Forelimb muscle (tissue), 1 donor: ENCODE data around the gene OBSCN. TPM values are rescaled to one million over a fixed set of nuclear protein-coding genes. Genes with fewer than 3 reads are reported as not detected.

Experiments
- DNase-seq: peaks from one replicate; pipeline ENCODE4 v3.0.0-alpha.2; 2013; ENCODE audit warnings: low read depth
- polyA plus RNA-seq: library from polyadenylated mRNA; unstranded; fragments of 120-200 nt; gene quantifications from one replicate; pipeline ENCODE4 v1.2.1, GENCODE V29; 2013; ENCODE audit not compliant: insufficient read length

OBSCN gene
- polyA plus RNA-seq, 1 donor: 358 TPM

DNA sequence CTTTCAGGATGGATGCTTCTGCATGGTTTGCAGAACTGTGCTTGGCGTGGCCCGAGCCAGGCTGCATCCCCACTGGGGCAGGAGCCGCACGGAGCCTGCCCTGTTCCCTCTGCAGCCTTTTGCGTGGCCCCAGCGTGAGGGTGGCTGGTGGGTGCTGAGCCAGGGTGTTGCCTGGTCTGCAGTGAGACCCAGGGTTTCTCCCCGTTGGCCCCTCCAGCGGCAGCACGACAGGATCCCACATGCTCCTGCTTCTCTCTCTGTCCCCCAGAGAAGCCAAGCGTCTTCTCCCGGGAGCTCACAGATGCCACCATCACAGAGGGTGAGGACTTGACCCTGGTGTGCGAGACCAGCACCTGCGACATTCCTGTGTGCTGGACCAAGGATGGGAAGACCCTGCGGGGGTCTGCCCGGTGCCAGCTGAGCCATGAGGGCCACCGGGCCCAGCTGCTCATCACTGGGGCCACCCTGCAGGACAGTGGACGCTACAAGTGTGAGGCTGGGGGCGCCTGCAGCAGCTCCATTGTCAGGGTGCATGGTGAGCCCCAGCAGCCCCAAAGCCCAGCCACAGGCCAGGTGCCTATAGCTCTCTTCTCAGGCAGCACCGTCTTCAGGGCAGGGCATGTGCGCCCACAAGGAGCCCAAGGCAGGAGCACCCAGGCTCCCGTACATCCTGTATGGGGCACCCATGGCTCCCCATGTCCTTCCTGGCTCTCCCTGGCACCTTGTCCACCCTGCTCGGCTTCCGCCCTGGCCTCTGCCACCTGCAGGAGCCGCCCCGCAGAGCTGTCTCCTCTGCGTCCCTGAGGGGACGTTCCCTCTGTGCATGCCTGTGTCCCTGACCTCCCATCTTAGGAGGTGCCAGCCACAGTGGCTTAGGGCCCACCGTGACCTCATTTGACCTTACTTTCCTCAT is 78.9 kb downstream of the OBSCN start:
- no peak for DNase-seq

- DNase-seq: no peak
Measured at GRCh38 chr1:228287541-228288425, 79.9 kb downstream of the OBSCN start.

GRCh38 chr1:228288536-228289238 is 80.8 kb downstream of the OBSCN start:
- DNase-seq: no peak

DNA sequence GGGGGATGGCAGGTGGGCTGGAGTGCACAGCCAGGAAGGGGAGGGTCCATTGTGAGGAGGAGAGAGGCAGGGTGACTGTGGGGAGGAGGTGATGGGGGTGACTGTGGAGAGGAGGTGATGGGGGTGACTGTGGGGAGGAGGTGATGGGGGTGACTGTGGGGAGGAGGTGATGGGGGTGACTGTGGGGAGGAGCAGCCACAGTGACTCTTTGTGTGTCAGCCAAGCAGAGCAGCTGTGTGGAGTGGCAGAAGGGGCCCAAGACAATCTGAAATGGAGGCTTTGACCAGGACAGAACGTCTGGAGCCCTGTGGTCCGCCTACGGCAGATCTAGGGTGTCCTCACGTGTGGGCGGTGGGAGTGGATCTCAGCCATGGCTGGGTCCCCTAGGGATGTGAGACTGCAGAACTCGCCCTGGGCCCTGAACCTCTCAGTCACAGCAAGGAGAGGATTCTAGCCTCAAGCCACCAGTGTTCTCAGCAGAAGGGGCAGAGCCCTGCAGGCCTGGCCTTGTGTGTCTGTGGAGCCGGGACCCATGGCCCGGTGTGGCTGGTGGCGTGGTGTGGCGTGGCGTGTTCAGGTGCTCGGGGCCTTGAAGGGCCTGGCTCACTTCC is 81.5 kb downstream of the OBSCN start:
- DNase-seq: no peak

GRCh38 chr1:228289996-228290881 is 82.4 kb downstream of the OBSCN start:
- no peak for DNase-seq

DNA sequence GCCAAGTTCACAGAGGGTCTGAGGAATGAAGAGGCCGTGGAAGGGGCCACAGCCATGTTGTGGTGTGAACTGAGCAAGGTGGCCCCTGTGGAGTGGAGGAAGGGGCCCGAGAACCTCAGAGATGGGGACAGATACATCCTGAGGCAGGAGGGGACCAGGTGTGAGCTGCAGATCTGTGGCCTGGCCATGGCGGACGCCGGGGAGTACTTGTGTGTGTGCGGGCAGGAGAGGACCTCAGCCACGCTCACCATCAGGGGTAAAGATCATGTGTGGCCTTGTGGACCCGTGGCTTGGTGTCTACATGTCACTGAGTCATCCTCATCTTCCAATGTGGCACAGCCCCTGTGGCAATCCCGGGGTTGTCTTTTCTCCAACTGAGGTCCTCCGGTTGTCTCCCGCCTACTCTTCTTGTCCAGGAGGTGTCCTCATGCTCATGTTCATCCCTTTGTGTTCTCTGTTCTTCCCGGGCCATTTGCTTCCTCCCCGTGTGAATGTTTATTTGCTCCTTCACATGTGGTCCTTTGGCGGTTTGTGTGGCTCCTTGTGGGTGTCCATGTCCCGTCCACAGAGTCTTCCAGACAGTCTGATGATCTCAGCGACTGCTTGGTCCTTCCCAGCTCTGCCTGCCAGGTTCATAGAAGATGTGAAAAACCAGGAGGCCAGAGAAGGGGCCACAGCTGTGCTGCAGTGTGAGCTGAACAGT is 84.2 kb downstream of the OBSCN start:
- DNase-seq: no peak

DNA sequence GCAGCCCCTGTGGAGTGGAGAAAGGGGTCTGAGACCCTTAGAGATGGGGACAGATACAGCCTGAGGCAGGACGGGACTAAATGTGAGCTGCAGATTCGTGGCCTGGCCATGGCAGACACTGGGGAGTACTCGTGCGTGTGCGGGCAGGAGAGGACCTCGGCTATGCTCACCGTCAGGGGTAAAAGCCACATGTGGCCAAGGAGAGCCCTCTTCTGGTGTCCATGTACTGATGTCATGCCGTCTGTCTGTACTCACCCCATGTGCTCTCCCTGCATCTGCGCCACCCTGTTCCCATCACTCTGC is 84.7 kb downstream of the OBSCN start:
- DNase-seq: no peak

DNA sequence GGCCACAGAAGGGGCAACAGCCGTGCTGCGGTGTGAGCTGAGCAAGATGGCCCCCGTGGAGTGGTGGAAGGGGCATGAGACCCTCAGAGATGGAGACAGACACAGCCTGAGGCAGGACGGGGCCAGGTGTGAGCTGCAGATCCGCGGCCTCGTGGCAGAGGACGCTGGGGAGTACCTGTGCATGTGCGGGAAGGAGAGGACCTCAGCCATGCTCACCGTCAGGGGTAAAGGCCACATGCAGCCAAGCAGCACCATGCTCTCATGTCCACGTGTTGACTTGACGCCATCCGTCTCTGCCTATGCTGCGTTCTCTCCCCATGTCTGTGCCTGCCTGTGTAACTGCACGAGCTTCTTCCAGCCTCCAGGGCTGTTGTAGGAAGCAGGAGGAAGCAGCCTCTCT is 85.5 kb downstream of the OBSCN start:
- no peak for DNase-seq

GRCh38 chr1:228293816-228294500 is 86.1 kb downstream of the OBSCN start:
- DNase-seq: no peak

DNA sequence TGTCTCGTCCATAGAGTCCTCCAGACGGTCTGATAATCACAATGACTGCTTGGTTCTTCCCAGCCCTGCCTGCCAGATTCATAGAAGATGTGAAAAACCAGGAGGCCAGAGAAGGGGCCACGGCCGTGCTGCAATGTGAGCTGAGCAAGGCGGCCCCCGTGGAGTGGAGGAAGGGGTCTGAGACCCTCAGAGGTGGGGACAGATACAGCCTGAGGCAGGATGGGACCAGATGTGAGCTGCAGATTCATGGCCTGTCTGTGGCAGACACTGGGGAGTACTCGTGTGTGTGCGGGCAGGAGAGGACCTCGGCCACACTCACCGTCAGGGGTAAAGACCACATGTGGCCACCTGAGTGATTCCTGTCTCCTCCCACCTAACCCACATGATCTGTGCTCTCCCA is 86.9 kb downstream of the OBSCN start:
- no peak for DNase-seq

DNA sequence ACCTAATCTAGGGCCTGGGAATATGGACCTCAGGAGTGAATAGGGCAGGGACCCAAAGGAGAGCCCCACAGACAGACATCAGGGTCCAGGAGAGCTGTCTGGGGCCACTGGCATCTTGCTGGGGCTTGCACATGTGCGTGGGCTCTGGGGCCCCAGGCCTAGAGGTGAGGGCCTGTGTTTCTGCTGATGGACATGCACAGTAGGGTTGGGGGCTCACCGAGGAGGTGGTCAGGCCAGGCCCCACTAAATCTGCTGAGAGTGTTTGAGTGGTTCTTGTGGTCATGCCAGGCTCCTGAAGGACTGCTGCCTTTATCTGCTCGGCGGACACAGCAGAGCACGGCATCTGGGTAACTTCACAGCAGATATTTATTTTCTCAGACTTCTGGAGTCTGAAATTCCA is 87.4 kb downstream of the OBSCN start:
- no peak for DNase-seq

- no peak for DNase-seq
Measured at GRCh38 chr1:228295981-228296380, 88.1 kb downstream of the OBSCN start.

DNA sequence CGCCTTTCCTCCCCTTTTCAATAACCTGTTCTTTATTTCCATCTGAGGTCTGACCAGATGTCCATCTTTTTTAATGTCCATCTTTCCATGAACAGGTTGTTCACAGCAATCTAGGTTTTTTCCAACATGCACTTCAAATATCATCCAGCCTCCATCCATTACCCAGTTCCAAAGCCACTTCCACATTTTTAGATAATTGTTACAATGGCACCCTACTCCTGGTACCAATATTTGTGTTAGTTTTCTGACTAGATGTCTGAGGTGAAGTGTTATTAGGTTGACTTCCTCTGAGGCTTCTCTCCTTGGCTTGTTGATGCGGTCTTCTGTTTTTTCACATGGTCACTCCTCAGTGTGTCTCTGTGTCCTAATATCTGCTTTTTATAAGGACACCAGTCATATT is 89.4 kb downstream of the OBSCN start:
- DNase-seq: no peak

DNA sequence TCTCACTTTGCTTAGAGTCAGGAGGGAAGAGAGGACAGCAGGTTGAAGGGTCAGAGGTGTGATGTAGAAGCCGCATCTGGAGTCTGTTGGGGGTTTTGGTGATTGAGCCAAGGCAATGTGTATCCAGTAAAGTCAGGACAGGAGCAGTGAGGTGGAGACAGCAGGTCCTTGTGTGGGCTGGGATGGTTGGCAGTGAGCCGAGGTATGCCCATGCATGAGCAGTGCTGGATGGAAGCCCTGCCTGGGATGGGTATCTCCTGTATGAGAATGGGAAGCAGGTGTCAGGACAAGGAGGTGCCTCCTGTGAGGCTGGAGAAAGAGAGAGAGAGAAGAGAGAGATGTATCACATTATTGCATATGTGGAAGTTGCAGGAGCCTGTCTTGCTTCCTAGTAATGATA is 90.0 kb downstream of the OBSCN start:
- no peak for DNase-seq

- no peak for DNase-seq
Measured at GRCh38 chr1:228298471-228298870, 90.6 kb downstream of the OBSCN start.

DNA sequence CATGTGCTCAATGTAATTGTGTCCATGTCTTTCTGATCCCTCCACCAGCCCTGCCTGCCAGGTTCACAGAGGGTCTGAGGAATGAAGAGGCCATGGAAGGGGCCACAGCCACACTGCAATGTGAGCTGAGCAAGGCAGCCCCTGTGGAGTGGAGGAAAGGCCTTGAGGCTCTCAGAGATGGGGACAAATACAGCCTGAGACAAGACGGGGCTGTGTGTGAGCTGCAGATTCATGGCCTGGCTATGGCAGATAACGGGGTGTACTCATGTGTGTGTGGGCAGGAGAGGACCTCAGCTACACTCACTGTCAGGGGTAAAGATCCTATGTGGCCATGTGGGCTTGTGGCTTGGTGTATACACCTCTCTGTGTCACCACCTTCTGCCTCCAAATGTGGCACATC is 91.4 kb downstream of the OBSCN start:
- no peak for DNase-seq

DNA sequence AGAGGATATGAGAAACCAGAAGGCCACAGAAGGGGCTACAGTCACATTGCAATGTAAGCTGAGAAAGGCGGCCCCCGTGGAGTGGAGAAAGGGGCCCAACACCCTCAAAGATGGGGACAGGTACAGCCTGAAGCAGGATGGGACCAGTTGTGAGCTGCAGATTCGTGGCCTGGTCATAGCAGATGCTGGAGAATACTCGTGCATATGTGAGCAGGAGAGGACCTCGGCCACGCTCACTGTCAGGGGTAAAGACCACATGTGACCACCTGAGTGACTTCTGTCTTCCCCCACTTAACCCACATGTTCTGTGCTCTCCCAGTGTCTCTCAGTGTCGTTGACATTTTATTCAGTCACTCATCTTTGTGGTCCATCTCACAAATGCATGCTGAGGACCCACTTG is 92.1 kb downstream of the OBSCN start:
- DNase-seq: no peak

DNA sequence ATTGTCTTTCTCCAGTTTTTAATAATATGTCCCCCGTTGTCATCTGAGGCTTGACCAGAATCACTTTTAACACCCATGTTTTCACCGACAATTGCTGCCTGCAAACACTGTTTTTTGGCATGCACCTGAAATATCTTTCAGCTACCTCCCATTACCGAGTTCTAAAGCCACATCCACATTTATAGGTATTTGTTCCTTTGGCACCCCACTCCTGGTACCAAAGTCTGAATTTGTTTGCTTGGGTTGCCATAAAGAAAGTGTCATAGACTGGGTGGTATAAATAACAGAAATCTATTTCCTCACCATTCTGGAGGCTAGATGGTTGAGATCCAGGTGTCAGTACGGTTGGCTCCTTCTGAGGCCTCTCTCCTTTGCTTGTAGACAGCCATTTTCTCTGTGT is 94.2 kb downstream of the OBSCN start:
- DNase-seq: no peak

DNA sequence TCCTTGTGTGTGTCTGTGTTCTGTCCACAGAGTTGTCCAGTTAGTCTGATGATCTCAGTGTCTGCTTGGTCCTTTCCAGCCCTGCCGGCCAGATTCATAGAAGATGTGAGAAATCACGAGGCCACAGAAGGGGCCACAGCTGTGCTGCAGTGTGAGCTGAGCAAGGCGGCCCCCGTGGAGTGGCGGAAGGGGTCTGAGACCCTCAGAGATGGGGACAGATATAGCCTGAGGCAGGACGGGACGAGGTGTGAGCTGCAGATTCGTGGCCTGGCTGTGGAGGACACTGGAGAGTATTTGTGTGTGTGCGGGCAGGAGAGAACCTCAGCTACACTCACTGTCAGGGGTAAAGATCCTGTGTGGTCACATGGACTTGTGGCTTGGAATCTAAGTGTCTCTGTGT is 95.8 kb downstream of the OBSCN start:
- DNase-seq: no peak

- DNase-seq: no peak
Measured at GRCh38 chr1:228304225-228304624, 96.4 kb downstream of the OBSCN start.
